Measurements from ENCODE around the gene CLPSL1. TPM values are rescaled to one million over a fixed set of nuclear protein-coding genes. Genes with fewer than 3 reads are reported as not detected.

The CLPSL1 gene
- total and polyA plus RNA-seq, 8 donors, result not detected

GRCh38 chr6:35824552-35825192 is 43.9 kb downstream of the CLPSL1 start:
- H3K4me1 ChIP-seq, result no peaks in the 10 kb centered on the region
- WGBS, 5 donors, result 79 to 88% (median 86%) methylated on average over 5 of the region's 5 CpGs
- no peak overlapping the region for H3K4me3 ChIP-seq
- H3K27ac ChIP-seq, result no peak overlapping the region
- H3K27me3 ChIP-seq, result no peaks in the 10 kb centered on the region
- H3K36me3 ChIP-seq, result no peaks in the 10 kb centered on the region
- no peaks in the 10 kb centered on the region for H3K9me3 ChIP-seq
- no peak for TF ChIP-seq EP300 (IDR thresholded peaks at IDR 0.05)
- no peak for TF ChIP-seq POLR2A (IDR thresholded peaks at IDR 0.05)
- no peak for TF ChIP-seq CTCF (IDR thresholded peaks at IDR 0.05)
- intact Hi-C loops (cut with DNase I; ENCODE audit: low total_unique reads), result no loop called here
- no peak for DNase-seq

GRCh38 chr6:35829306-35829705 is 48.5 kb downstream of the CLPSL1 start:
- Histone ChIP-seq H3K4me3 (no peak overlapping the region), H3K27me3 (no peaks in the 10 kb centered on the region), H3K9me3 (no peaks in the 10 kb centered on the region), H3K4me1 (no peaks in the 10 kb centered on the region), H3K27ac (no peak overlapping the region), H3K36me3 (peaks cover 0 to 17% (median 13%) of the 10 kb centered on the region in 4 donors)
- no peak for DNase-seq
- WGBS, 5 donors, result 87 to 95% (median 93%) methylated on average over 5 of the region's 5 CpGs
- intact Hi-C loops (cut with DNase I; ENCODE audit: low total_unique reads), result no loop called here
- no peak for TF ChIP-seq EP300 (IDR thresholded peaks at IDR 0.05)
- TF ChIP-seq CTCF (IDR thresholded peaks at IDR 0.05), result no peak
- TF ChIP-seq POLR2A (IDR thresholded peaks at IDR 0.05), result no peak
- TF ChIP-seq POLR2AphosphoS5 (IDR thresholded peaks at IDR 0.05), result no peak

GRCh38 chr6:35831257-35832007 is 50.6 kb downstream of the CLPSL1 start:
- no peaks in the 10 kb centered on the region for H3K9me3 ChIP-seq
- WGBS, 5 donors, result 85 to 90% (median 88%) methylated on average over 5 of the region's 5 CpGs
- no peak for DNase-seq
- H3K4me1 ChIP-seq, result no peaks in the 10 kb centered on the region
- no peak overlapping the region for H3K27ac ChIP-seq
- no peak overlapping the region for H3K4me3 ChIP-seq
- intact Hi-C loops (cut with DNase I; ENCODE audit: low total_unique reads), result no loop called here
- TF ChIP-seq CTCF (IDR thresholded peaks at IDR 0.05) (no peak), EP300 (IDR thresholded peaks at IDR 0.05) (no peak), POLR2AphosphoS5 (IDR thresholded peaks at IDR 0.05) (no peak), POLR2A (IDR thresholded peaks at IDR 0.05) (no peak)
- peaks cover 0 to 38% (median 34%) of the 10 kb centered on the region in 4 donors for H3K36me3 ChIP-seq
- no peaks in the 10 kb centered on the region for H3K27me3 ChIP-seq

GRCh38 chr6:35833536-35833935 is 52.7 kb downstream of the CLPSL1 start:
- H3K4me1 ChIP-seq, result no peaks in the 10 kb centered on the region
- no peak overlapping the region for H3K27ac ChIP-seq
- no peak overlapping the region for H3K4me3 ChIP-seq
- H3K9me3 ChIP-seq, result no peaks in the 10 kb centered on the region
- 77 to 93% (median 90%) methylated on average over 7 of the region's 7 CpGs for WGBS, 5 donors
- peaks cover 11 to 52% (median 51%) of the 10 kb centered on the region in 4 donors for H3K36me3 ChIP-seq
- TF ChIP-seq POLR2A (IDR thresholded peaks at IDR 0.05), result no peak
- TF ChIP-seq EP300 (IDR thresholded peaks at IDR 0.05), result no peak
- no peak for TF ChIP-seq CTCF (IDR thresholded peaks at IDR 0.05)
- no peak for TF ChIP-seq POLR2AphosphoS5 (IDR thresholded peaks at IDR 0.05)
- intact Hi-C loops (cut with DNase I; ENCODE audit: low total_unique reads), result no loop called here
- H3K27me3 ChIP-seq, result no peaks in the 10 kb centered on the region
- DNase-seq, result no peak

Other genes with a start within 250 kb of the CLPSL1 start
- gene FKBP5, start 92.1 kb upstream of the CLPSL1 start, total RNA-seq, result 100 to 1,000 TPM in 4 of 5 donors, 10 to 100 TPM in 1; 68.1 to 209 (median 168) TPM
- 10 to 100 TPM; 89.2 to 97.2 (median 91.1) TPM for gene FKBP5, start 92.1 kb upstream of the CLPSL1 start, polyA plus RNA-seq
- gene ARMC12, start 44.0 kb upstream of the CLPSL1 start, total RNA-seq, result not detected
- 1 to 10 TPM; 1.1 to 2.5 (median 2.0) TPM for gene ARMC12, start 44.0 kb upstream of the CLPSL1 start, polyA plus RNA-seq
- gene CLPSL2, start 4.4 kb upstream of the CLPSL1 start, total RNA-seq, result not detected
- gene CLPSL2, start 4.4 kb upstream of the CLPSL1 start, polyA plus RNA-seq, result not detected
- not detected for gene CLPS, start 16.3 kb downstream of the CLPSL1 start, total RNA-seq
- gene CLPS, start 16.3 kb downstream of the CLPSL1 start, polyA plus RNA-seq, result 10 to 100 TPM in 1 of 3 donors, 1 to 10 TPM in 2; 2.0 to 25.5 (median 2.6) TPM
- gene LHFPL5, start 24.3 kb downstream of the CLPSL1 start, total RNA-seq, result not detected
- gene LHFPL5, start 24.3 kb downstream of the CLPSL1 start, polyA plus RNA-seq, result not detected
- gene SRPK1, start 140.1 kb downstream of the CLPSL1 start, total RNA-seq, result 100 to 1,000 TPM in 2 of 5 donors, 10 to 100 TPM in 3; 17.0 to 204 (median 92.3) TPM
- 10 to 100 TPM; 10.7 to 20.5 (median 13.9) TPM for gene SRPK1, start 140.1 kb downstream of the CLPSL1 start, polyA plus RNA-seq
- gene SLC26A8, start 243.6 kb downstream of the CLPSL1 start, total RNA-seq, result under 1 TPM in 2 of 5 donors, not detected in 3; 0.14 to 0.58 TPM
- under 1 TPM in 2 of 3 donors, not detected in 1; 0.12 to 0.15 TPM for gene SLC26A8, start 243.6 kb downstream of the CLPSL1 start, polyA plus RNA-seq
- 100 to 1,000 TPM in 2 of 5 donors, 10 to 100 TPM in 3; 35.6 to 297 (median 57.2) TPM for gene MAPK14, start 246.8 kb downstream of the CLPSL1 start, total RNA-seq
- 10 to 100 TPM; 12.3 to 26.1 (median 13.9) TPM for gene MAPK14, start 246.8 kb downstream of the CLPSL1 start, polyA plus RNA-seq

Data from stomach (tissue), 9 donors.